DOHH2 (cell line): ENCODE measurements around the gene RNF103.

Experiments
- CTCF ChIP-seq: fragments of 200-600 bp; sonication (generic); IDR thresholded peaks from one replicate; pipeline ENCODE4 v1.5.1; 2014; ENCODE audit warnings: antibody characterized with exemption, mild to moderate bottlenecking, low read depth, low read length; ENCODE audit not compliant: poor library complexity, severe bottlenecking
- EZH2phosphoT487 ChIP-seq: fragments of 200-600 bp; sonication (generic); IDR thresholded peaks from 2 replicates; pipeline ENCODE4 v1.6.1; 2017; ENCODE audit warnings: borderline replicate concordance, mild to moderate bottlenecking, antibody characterized with exemption, low read length, moderate library complexity, mixed read lengths

GRCh38 chr2:86592547-86593230 lies 31.0 kb downstream of the RNF103 start:
- TF ChIP-seq CTCF (no peak), EZH2phosphoT487 (no peak)
